ENCODE results near the gene GYS1.

DNA sequence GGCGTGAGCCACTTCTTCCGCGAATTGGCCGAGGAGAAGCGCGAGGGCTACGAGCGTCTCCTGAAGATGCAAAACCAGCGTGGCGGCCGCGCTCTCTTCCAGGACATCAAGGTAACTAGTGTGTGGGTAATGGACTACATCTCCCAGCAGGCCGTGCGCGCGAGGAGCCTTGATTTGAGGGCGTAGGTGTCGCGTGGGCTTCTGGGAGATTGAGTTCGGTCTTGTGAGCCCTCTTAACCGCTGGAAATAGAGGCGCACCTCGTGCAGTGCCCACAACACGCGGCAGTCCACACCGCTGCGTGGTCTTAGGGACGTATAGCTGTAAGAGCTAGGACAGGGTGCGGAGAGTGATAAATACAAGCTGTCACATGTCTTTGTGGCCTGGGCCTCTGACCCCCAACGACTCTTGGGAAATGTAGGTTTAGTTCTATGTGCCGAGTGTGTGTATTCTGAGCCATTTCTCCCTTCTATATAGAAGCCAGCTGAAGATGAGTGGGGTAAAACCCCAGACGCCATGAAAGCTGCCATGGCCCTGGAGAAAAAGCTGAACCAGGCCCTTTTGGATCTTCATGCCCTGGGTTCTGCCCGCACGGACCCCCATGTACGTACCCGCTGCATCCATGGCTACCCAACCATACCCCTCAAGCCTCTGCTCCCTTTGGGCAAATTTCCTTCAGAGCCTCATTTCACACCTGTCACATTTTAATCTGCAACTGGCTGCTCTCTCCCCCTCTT lies 27.1 kb downstream of the GYS1 start:
- TF ChIP-seq, protein P1, sequence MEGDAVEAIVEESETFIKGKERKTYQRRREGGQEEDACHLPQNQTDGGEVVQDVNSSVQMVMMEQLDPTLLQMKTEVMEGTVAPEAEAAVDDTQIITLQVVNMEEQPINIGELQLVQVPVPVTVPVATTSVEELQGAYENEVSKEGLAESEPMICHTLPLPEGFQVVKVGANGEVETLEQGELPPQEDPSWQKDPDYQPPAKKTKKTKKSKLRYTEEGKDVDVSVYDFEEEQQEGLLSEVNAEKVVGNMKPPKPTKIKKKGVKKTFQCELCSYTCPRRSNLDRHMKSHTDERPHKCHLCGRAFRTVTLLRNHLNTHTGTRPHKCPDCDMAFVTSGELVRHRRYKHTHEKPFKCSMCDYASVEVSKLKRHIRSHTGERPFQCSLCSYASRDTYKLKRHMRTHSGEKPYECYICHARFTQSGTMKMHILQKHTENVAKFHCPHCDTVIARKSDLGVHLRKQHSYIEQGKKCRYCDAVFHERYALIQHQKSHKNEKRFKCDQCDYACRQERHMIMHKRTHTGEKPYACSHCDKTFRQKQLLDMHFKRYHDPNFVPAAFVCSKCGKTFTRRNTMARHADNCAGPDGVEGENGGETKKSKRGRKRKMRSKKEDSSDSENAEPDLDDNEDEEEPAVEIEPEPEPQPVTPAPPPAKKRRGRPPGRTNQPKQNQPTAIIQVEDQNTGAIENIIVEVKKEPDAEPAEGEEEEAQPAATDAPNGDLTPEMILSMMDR (IDR thresholded peaks at IDR 0.05), result no peak
- peak in 1 of 4 donors; percentile 11 for TF ChIP-seq POLR2A (IDR thresholded peaks at IDR 0.05)
- TF ChIP-seq POLR2AphosphoS5 (IDR thresholded peaks at IDR 0.05), result peak; percentile 56 to 77
- TF ChIP-seq EP300 (IDR thresholded peaks at IDR 0.05), result no peak

All from upper lobe of left lung (tissue), 4 donors.